Measurements from ENCODE around the gene PARP3. TPM values are rescaled to one million over a fixed set of nuclear protein-coding genes. Genes with fewer than 3 reads are reported as not detected.

PARP3 gene
- polyA plus RNA-seq, 1 experiment = 33.0 TPM

DNA sequence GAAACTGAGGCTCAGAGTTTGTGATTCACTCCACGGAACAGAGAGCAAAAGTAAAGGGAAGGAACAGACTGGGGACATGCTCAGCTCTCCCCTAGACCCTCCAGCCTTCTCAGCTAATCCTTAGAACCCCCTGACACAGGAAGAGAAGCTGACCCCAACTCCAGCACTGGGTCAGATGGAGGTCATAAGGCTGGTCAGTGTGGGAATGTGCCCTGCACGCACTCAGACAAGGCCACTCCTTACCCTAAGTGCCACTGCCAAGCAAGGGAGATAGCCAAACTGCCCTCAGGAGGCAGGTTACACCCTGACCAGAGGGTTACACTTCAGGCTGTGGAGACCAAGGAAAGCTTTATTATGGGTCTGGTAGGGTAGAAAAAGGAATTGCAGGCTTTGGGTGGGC lies 52.4 kb downstream of the PARP3 start:
- TF ChIP-seq, protein P1, sequence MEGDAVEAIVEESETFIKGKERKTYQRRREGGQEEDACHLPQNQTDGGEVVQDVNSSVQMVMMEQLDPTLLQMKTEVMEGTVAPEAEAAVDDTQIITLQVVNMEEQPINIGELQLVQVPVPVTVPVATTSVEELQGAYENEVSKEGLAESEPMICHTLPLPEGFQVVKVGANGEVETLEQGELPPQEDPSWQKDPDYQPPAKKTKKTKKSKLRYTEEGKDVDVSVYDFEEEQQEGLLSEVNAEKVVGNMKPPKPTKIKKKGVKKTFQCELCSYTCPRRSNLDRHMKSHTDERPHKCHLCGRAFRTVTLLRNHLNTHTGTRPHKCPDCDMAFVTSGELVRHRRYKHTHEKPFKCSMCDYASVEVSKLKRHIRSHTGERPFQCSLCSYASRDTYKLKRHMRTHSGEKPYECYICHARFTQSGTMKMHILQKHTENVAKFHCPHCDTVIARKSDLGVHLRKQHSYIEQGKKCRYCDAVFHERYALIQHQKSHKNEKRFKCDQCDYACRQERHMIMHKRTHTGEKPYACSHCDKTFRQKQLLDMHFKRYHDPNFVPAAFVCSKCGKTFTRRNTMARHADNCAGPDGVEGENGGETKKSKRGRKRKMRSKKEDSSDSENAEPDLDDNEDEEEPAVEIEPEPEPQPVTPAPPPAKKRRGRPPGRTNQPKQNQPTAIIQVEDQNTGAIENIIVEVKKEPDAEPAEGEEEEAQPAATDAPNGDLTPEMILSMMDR (IDR thresholded peaks at IDR 0.05; ENCODE audit: insufficient read depth, low read depth, low read length) = no peak
- ChIA-PET CTCF (interaction anchor here (0.8 to 2.8 kb wide), 8 partner anchors 10 to 226 kb away, joined by 3 to 14 read pairs (median 4); partner anchors contain the start of genes ABHD14B and ACY1), POLR2A (no interaction called here)
- Histone ChIP-seq H3K36me3 (ENCODE audit: control insufficient read depth, insufficient read depth, low read length) (peaks cover 19% of the 10 kb centered on the region), H3K4me3 (ENCODE audit: low read depth, low read length) (peak overlapping the region; percentile 91), H3K27me3 (ENCODE audit: control insufficient read depth, insufficient read depth, low read length) (no peaks in the 10 kb centered on the region)
- DNase-seq (ENCODE audit: low read depth) = no peak

DNA sequence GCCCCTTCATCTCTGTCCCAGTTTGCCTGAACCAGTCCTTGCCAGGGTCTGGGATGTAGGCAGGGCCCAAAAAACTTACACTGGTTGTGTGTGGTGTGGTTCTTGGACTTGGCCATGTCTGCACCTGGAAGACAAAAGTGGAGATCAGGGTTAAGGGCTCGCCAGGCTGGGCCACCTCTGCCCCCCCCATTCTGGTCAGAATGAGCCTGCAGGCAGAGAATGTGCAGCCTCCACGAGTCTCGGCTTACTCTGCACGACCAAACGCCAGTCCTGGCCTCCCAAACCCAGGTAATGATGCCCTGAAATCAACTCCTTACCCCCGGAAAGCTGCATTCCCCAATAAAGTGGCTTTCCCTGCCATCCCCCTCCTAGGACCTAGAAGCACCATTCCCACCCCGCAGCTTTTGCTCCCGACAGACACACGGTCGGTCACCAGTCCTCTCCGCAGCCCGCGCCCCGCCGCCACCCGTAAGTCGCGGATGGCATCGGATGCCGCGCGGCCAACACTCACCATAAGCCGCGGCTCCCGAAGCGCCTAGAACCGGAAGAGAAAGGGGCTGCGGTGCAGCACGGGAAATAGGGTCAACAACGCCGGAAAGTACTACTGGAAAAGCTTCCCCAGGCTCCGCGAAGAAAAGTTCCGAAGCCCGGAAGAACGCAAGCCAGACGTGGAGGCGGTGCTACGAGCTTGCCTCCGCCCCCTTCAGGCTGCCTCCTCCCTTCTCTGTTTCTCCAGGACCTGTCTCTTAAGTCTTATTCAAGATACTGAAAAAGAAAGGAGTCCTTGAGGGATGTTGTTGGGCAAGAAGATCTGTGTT lies 53.4 kb downstream of the PARP3 start, which contains the start of gene RPL29:
Gene RPL29, minus strand, starts transcription at position 550 of the 818 bp plus-strand sequence. Its CDS starts 434 bp downstream, at position 116.
- peak; percentile 76 for DNase-seq (ENCODE audit: low read depth)
- H3K27me3 ChIP-seq (ENCODE audit: control insufficient read depth, insufficient read depth, low read length) = no peaks in the 10 kb centered on the region
- CTCF ChIA-PET = interaction anchor here (0.6 to 2.8 kb wide), 13 partner anchors 9 to 225 kb away, joined by 3 to 14 read pairs (median 3); partner anchors contain the start of genes ABHD14B, ACY1 and RRP9
- TF ChIP-seq, protein P1 (IDR thresholded peaks at IDR 0.05; ENCODE audit: insufficient read depth, low read depth, low read length) = no peak
- H3K4me3 ChIP-seq (ENCODE audit: low read depth, low read length) = peak within 1 kb of the TSS; percentile 91
- H3K36me3 ChIP-seq (ENCODE audit: control insufficient read depth, insufficient read depth, low read length) = peaks cover 19% of the 10 kb centered on the region
- POLR2A ChIA-PET = interaction anchor here (0.8 kb wide), 1 partner anchor 54 kb away, joined by 6 read pairs; the partner anchor contains the start of gene RRP9

DNA sequence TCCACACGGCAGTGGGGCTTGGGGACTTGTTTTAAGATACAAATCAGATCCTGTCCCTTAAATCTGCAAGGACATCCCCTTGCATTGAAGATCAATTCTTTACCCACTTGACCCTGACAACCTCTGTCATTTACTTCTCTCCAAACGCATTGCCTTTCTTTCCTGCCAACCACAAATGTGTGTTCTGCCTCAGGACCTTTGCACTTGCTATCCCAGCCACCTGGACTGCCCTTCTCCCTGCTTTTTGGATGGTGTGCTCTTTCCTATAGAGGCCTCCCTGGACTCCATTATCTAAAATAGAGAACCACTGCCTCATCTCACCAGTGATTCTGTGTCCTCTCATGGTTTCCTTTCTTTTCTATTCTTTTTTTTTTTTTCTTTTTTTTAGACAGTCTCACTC lies 55.0 kb downstream of the PARP3 start:
- Histone ChIP-seq H3K36me3 (ENCODE audit: control insufficient read depth, insufficient read depth, low read length) (peaks cover 15% of the 10 kb centered on the region), H3K4me3 (ENCODE audit: low read depth, low read length) (no peak overlapping the region), H3K27me3 (ENCODE audit: control insufficient read depth, insufficient read depth, low read length) (no peaks in the 10 kb centered on the region)
- ChIA-PET POLR2A (no interaction called here), CTCF (interaction anchor here (2.3 kb wide), 1 partner anchor 56 kb away, joined by 9 read pairs; no protein-coding TSS in a partner anchor)
- no peak for DNase-seq (ENCODE audit: low read depth)
- TF ChIP-seq, protein P1 (IDR thresholded peaks at IDR 0.05; ENCODE audit: insufficient read depth, low read depth, low read length) = no peak

DNA sequence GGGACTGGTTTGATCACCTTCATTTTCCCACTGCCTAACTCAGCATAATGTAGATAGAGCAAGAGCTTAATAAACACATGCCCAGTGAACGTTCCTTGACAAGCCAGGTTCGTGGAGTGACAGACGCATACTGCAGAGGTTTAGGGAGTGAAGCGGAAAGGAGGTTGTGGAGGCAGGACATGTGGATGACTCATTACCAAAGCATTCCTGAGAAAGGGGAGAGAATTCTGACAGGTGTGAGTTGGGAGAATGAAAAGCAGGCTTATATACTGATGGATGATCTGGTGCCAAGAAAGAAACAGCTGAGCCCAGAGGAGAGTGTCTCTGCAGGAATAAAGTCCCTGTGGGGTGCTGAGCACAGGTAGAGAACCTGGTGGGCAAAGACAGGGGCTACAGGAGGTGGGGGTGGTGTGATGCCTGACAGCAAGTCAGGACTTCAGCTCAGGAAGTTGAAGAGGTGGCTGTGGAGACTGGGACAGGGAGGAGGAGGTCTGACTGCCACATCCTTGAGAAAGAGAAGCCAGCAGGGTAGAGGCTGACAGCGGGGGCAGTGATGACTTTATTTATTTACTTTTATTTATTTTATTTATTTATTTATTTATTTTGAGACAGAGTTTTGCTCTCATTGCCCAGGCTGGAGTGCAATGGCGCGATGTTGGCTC lies 55.9 kb downstream of the PARP3 start:
- no peak overlapping the region for H3K4me3 ChIP-seq (ENCODE audit: low read depth, low read length)
- peaks cover 10% of the 10 kb centered on the region for H3K36me3 ChIP-seq (ENCODE audit: control insufficient read depth, insufficient read depth, low read length)
- ChIA-PET CTCF (interaction anchor here (0.7 to 2.3 kb wide), 4 partner anchors 55 to 147 kb away, joined by 4 to 9 read pairs (median 6); partner anchors contain the start of genes PARP3 and RRP9), POLR2A (no interaction called here)
- TF ChIP-seq, protein P1 (IDR thresholded peaks at IDR 0.05; ENCODE audit: insufficient read depth, low read depth, low read length) = no peak
- DNase-seq (ENCODE audit: low read depth) = no peak
- H3K27me3 ChIP-seq (ENCODE audit: control insufficient read depth, insufficient read depth, low read length) = no peaks in the 10 kb centered on the region

Small RNA genes within 50 kb of the gene (small RNA-seq; reads per million reads assigned to genes)
- not detected for gene AC115284.1 (ENCODE audit: insufficient read length, low read depth, low replicate concordance)

Other genes starting within 250 kb of the PARP3 start
- gene GRM2, start 235.3 kb upstream of the PARP3 start, polyA plus RNA-seq (2011; rRNA removed) = 0.01 and 0.09 TPM in 2 replicates
- gene IQCF6, start 163.1 kb upstream of the PARP3 start, polyA plus RNA-seq (2011; rRNA removed) = not detected in 2 replicates
- not detected in 2 replicates for gene IQCF2, start 80.7 kb upstream of the PARP3 start, polyA plus RNA-seq (2011; rRNA removed)
- gene IQCF5, start 66.8 kb upstream of the PARP3 start, polyA plus RNA-seq (2011; rRNA removed) = not detected in 2 replicates
- gene IQCF1, start 39.0 kb upstream of the PARP3 start, polyA plus RNA-seq (2011; rRNA removed) = not detected in 2 replicates
- 16.5 and 23.4 TPM in 2 replicates for gene RRP9, start 459 bp upstream of the PARP3 start, polyA plus RNA-seq (2011; rRNA removed)
- not detected in 2 replicates for gene GPR62, start 13.0 kb downstream of the PARP3 start, polyA plus RNA-seq (2011; rRNA removed)
- 55.9 and 88.7 TPM in 2 replicates for gene PCBP4, start 25.1 kb downstream of the PARP3 start, polyA plus RNA-seq (2011; rRNA removed)
- gene ABHD14B, start 31.7 kb downstream of the PARP3 start, polyA plus RNA-seq (2011; rRNA removed) = 53.6 and 61.1 TPM in 2 replicates
- gene ABHD14A, start 32.7 kb downstream of the PARP3 start, polyA plus RNA-seq (2011; rRNA removed) = 10.7 and 16.5 TPM in 2 replicates
- 31.7 and 55.7 TPM in 2 replicates for gene ACY1, start 41.2 kb downstream of the PARP3 start, polyA plus RNA-seq (2011; rRNA removed)
- 1,978 and 2,324 TPM in 2 replicates for gene RPL29, start 53.5 kb downstream of the PARP3 start, polyA plus RNA-seq (2011; rRNA removed)
- 25.7 and 37.0 TPM in 2 replicates for gene DUSP7, start 114.2 kb downstream of the PARP3 start, polyA plus RNA-seq (2011; rRNA removed)
- gene POC1A, start 212.1 kb downstream of the PARP3 start, polyA plus RNA-seq (2011; rRNA removed) = 9.3 and 18.4 TPM in 2 replicates

Measured in BJ (cell line).